ENCODE measurements around the gene CSTF2T.
A peak's percentile ranks its signal among the peaks of the same experiment; 100 is the strongest.

Gene CSTF2T, protein sequence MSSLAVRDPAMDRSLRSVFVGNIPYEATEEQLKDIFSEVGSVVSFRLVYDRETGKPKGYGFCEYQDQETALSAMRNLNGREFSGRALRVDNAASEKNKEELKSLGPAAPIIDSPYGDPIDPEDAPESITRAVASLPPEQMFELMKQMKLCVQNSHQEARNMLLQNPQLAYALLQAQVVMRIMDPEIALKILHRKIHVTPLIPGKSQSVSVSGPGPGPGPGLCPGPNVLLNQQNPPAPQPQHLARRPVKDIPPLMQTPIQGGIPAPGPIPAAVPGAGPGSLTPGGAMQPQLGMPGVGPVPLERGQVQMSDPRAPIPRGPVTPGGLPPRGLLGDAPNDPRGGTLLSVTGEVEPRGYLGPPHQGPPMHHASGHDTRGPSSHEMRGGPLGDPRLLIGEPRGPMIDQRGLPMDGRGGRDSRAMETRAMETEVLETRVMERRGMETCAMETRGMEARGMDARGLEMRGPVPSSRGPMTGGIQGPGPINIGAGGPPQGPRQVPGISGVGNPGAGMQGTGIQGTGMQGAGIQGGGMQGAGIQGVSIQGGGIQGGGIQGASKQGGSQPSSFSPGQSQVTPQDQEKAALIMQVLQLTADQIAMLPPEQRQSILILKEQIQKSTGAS

GRCh38 chr10:51699475-51700227 is at the start of gene CSTF2T:
CSTF2T (minus strand) TSS chr10:51699595; CDS start chr10:51699549, 46 bp downstream.
- H3K4me3 Mint-ChIP-seq = peak within 1 kb of the TSS; percentile 99
- peak within 1 kb of the TSS; percentile 100 for H3K27ac Mint-ChIP-seq
- peaks cover 47% of the 10 kb centered on the region for H3K4me1 Mint-ChIP-seq
- no peaks in the 10 kb centered on the region for H3K9me3 Mint-ChIP-seq
- H3K36me3 Mint-ChIP-seq = peaks cover 21% of the 10 kb centered on the region
- no peaks in the 10 kb centered on the region for H3K27me3 Mint-ChIP-seq

DNA sequence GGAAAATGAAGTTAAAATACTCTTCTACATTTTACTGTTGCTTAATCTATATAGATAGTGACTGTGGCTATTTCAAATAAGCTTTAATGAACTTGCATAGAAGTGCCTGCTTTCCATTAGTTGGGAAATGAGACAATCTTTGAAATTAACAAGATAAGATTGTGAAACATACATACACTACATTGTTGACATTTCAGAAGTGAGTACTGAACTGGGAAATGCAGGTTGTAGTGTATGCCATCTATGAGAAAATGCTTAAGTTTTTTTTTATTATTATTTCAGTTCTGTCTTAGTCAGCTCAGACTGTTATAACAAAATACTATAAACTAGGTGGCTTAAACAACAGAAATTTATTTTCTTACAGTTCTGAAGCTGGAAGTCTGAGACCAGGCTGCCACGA is 49.6 kb upstream of the CSTF2T start:
- Mint-ChIP-seq H3K27me3 (no peaks in the 10 kb centered on the region), H3K27ac (no peak overlapping the region), H3K4me3 (no peak overlapping the region), H3K9me3 (no peaks in the 10 kb centered on the region), H3K4me1 (no peaks in the 10 kb centered on the region), H3K36me3 (no peaks in the 10 kb centered on the region)

GRCh38 chr10:51747216-51747615 is 47.8 kb upstream of the CSTF2T start:
- no peak overlapping the region for H3K4me3 Mint-ChIP-seq
- H3K36me3 Mint-ChIP-seq = no peaks in the 10 kb centered on the region
- H3K27ac Mint-ChIP-seq = no peak overlapping the region
- H3K4me1 Mint-ChIP-seq = no peaks in the 10 kb centered on the region
- no peaks in the 10 kb centered on the region for H3K9me3 Mint-ChIP-seq
- H3K27me3 Mint-ChIP-seq = no peaks in the 10 kb centered on the region

- no peaks in the 10 kb centered on the region for H3K36me3 Mint-ChIP-seq
- no peaks in the 10 kb centered on the region for H3K9me3 Mint-ChIP-seq
- H3K4me1 Mint-ChIP-seq = no peaks in the 10 kb centered on the region
- H3K4me3 Mint-ChIP-seq = no peak overlapping the region
- no peaks in the 10 kb centered on the region for H3K27me3 Mint-ChIP-seq
- H3K27ac Mint-ChIP-seq = no peak overlapping the region
Measured at GRCh38 chr10:51745397-51745796, 46.0 kb upstream of the CSTF2T start.

GRCh38 chr10:51744235-51745000 is 45.0 kb upstream of the CSTF2T start:
- no peak overlapping the region for H3K4me3 Mint-ChIP-seq
- H3K27me3 Mint-ChIP-seq = no peaks in the 10 kb centered on the region
- H3K9me3 Mint-ChIP-seq = no peaks in the 10 kb centered on the region
- no peaks in the 10 kb centered on the region for H3K36me3 Mint-ChIP-seq
- H3K27ac Mint-ChIP-seq = no peak overlapping the region
- no peaks in the 10 kb centered on the region for H3K4me1 Mint-ChIP-seq

DNA sequence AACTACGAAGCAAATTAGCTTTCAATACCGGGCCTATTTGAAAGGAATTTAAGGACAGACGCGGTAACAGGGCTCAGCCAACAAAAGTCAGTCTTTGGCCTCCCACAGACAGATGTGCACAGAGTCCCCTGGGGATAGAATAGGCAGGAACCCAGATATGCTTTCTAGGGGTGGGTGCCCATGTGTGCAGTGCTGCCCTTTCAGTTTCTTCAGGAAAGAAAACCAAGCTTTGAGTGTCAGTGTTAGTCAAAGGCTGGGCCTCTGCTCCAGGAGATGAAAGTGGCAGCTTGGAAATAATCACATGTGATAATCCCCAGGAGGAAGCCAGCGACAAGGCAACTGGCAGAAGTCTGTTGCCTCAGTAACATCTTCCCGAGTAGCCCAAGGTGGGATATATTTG is 43.8 kb upstream of the CSTF2T start:
- Mint-ChIP-seq H3K27ac (no peak overlapping the region), H3K27me3 (peaks cover under 1% of the 10 kb centered on the region), H3K9me3 (no peaks in the 10 kb centered on the region), H3K4me1 (no peaks in the 10 kb centered on the region), H3K36me3 (no peaks in the 10 kb centered on the region), H3K4me3 (no peak overlapping the region)

DNA sequence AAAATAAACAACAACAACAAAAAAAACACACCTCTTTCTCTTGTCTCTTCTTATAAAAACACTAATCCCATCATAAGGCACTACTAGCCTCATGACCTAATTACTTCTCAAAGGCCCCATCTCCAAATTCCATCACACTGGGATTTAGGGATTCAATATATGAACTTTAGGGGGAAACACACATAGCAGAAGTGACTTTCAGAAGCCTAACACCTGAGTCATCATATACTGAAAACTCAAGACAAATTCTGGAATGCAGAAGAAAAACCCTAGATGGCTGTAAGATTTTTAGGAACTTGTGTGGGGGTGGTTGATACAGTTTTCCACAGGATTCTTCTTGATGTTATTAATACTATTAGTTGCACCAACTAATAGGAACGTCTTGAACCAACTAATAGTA is 33.7 kb upstream of the CSTF2T start:
- Mint-ChIP-seq H3K27ac (no peak overlapping the region), H3K9me3 (no peaks in the 10 kb centered on the region), H3K36me3 (no peaks in the 10 kb centered on the region), H3K4me1 (no peaks in the 10 kb centered on the region), H3K27me3 (peaks cover 1% of the 10 kb centered on the region), H3K4me3 (no peak overlapping the region)

GRCh38 chr10:51729822-51730555 is 30.6 kb upstream of the CSTF2T start:
- no peak overlapping the region for H3K27ac Mint-ChIP-seq

DNA sequence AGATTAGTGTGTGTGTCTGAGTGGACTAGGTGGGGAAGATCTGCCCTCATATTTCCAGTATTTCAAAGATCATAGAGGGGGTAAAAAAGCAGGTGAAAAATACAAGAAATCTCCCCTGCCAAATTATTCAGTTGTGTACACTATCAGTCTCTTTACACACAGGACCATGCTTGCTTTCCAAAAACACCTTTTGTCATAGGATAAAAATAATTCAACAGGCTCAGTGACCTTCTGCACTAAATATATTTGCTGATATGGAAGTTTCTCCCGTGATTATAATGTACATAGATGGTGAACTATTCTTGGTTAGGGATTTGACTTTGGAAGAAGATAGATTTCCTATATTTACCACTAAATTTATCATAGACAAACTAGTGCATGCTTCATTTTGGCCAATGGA is 24.6 kb upstream of the CSTF2T start:
- Mint-ChIP-seq H3K27me3 (peaks cover 6% of the 10 kb centered on the region), H3K9me3 (no peaks in the 10 kb centered on the region), H3K27ac (no peak overlapping the region), H3K4me1 (no peaks in the 10 kb centered on the region), H3K4me3 (no peak overlapping the region), H3K36me3 (no peaks in the 10 kb centered on the region)

More at GRCh38 chr10:51729822-51730555, 30.6 kb upstream of the CSTF2T start:
- Mint-ChIP-seq H3K4me3 (no peak overlapping the region), H3K27me3 (no peaks in the 10 kb centered on the region), H3K9me3 (no peaks in the 10 kb centered on the region), H3K4me1 (no peaks in the 10 kb centered on the region), H3K36me3 (no peaks in the 10 kb centered on the region)

DNA sequence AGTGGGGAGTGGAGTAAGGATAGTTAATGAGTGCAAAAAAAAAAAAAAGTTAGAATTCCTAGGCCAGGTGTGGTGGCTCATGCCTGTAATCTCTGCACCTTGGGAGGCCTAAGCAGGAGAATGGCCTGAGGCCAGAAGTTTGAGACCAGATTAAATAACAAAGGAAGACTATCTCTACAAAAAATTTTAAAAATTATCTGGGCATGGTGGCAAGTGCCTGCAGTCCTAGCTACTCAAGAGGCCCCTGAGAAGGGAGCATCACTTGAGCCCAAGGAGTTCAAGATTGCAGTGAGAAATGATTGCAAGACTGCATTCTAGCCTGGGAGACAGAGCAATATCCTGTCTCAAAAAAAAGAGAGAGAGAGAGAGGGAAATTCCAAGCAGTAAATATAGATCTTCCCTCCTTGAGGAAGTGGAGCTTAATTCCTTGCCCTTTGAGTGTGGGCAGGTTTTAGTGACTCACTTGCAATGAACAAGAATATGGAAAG is 19.5 kb upstream of the CSTF2T start:
- no peaks in the 10 kb centered on the region for H3K9me3 Mint-ChIP-seq
- no peaks in the 10 kb centered on the region for H3K4me1 Mint-ChIP-seq
- H3K4me3 Mint-ChIP-seq = no peak overlapping the region
- no peaks in the 10 kb centered on the region for H3K36me3 Mint-ChIP-seq
- no peak overlapping the region for H3K27ac Mint-ChIP-seq
- peaks cover 9% of the 10 kb centered on the region for H3K27me3 Mint-ChIP-seq

- no peaks in the 10 kb centered on the region for H3K4me1 Mint-ChIP-seq
- no peaks in the 10 kb centered on the region for H3K36me3 Mint-ChIP-seq
- no peaks in the 10 kb centered on the region for H3K9me3 Mint-ChIP-seq
- no peak overlapping the region for H3K4me3 Mint-ChIP-seq
- peaks cover 9% of the 10 kb centered on the region for H3K27me3 Mint-ChIP-seq
- no peak overlapping the region for H3K27ac Mint-ChIP-seq
Measured at GRCh38 chr10:51716981-51717380, 17.6 kb upstream of the CSTF2T start.

GRCh38 chr10:51711519-51711891 is 12.1 kb upstream of the CSTF2T start:
- no peaks in the 10 kb centered on the region for H3K36me3 Mint-ChIP-seq
- peak overlapping the region; percentile 30 for H3K27ac Mint-ChIP-seq
- peaks cover 14% of the 10 kb centered on the region for H3K4me1 Mint-ChIP-seq
- H3K27me3 Mint-ChIP-seq = peaks cover 2% of the 10 kb centered on the region
- H3K4me3 Mint-ChIP-seq = no peak overlapping the region
- no peaks in the 10 kb centered on the region for H3K9me3 Mint-ChIP-seq

GRCh38 chr10:51709324-51709972 is 10.1 kb upstream of the CSTF2T start:
- H3K27ac Mint-ChIP-seq = no peak overlapping the region
- H3K36me3 Mint-ChIP-seq = no peaks in the 10 kb centered on the region
- peaks cover 14% of the 10 kb centered on the region for H3K4me1 Mint-ChIP-seq
- H3K4me3 Mint-ChIP-seq = no peak overlapping the region
- H3K9me3 Mint-ChIP-seq = no peaks in the 10 kb centered on the region
- H3K27me3 Mint-ChIP-seq = no peaks in the 10 kb centered on the region

DNA sequence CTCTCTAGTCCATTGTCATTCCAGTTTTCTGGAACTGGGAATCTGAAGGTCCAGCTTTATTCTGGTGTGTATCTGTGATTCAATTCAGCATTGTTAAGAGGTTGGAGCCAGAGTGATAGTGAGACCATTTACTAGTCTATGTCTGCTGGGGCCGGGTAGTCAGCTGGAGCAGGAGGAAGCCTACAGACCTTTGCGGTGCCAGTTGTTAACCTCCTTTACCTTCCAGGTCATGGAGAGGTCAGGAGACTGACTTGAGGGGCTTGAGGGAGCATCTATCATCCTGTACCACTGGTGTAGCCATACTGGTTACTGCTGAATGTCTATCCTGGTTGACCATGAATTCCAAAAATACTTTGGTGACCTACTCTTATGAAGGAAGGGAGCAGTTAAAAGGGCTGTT is 9.2 kb upstream of the CSTF2T start:
- peak overlapping the region; percentile 44 for H3K27ac Mint-ChIP-seq
- no peaks in the 10 kb centered on the region for H3K9me3 Mint-ChIP-seq
- no peak overlapping the region for H3K4me3 Mint-ChIP-seq
- H3K36me3 Mint-ChIP-seq = no peaks in the 10 kb centered on the region
- H3K27me3 Mint-ChIP-seq = no peaks in the 10 kb centered on the region
- peaks cover 14% of the 10 kb centered on the region for H3K4me1 Mint-ChIP-seq
